Measurements from ENCODE around the gene ABL1. TPM values are rescaled to one million over a fixed set of nuclear protein-coding genes. Genes with fewer than 3 reads are reported as not detected.

Gene ABL1
- total and polyA plus RNA-seq, 2 of the 13 experiments (the other 11 are each of a cell fraction or from before 2014, with no cell fraction given) = 10.8 to 20.4 TPM

GRCh38 chr9:130829762-130830161, 5.3 kb upstream of the ABL1 start:
- ChIA-PET POLR2A (no interaction called here), CTCF (ENCODE audit: low intra/inter-chr PET ratio, low total read pairs) (no interaction called here)
- ATAC-seq (no peak), DNase-seq (ENCODE audit: low spot score) (no peak), FAIRE-seq (no peak)
- H3K4me2 ChIP-seq (ENCODE audit: low read depth, low read length) = no peak overlapping the region
- in situ Hi-C loops (cut with HindIII; ENCODE audit: extremely low pct_ligation_motif_present, low pct_unique_long_range_greater_than_20kb) (no loop called here), intact Hi-C loops (cut with micrococcal nuclease; ENCODE audit: unreplicated experiment) (loop anchor here (10.0 kb wide), 1 partner anchor 115 kb away; no protein-coding TSS in a partner anchor)
- H4K20me1 ChIP-seq (ENCODE audit: insufficient read depth, low read length) = no peaks in the 10 kb centered on the region
- H2AFZ ChIP-seq (ENCODE audit: low read length) = no peak overlapping the region
- no peak overlapping the region for H3K4me3 ChIP-seq (replicated peaks in 1 of 3; ENCODE audit: insufficient read depth in 1 of 3, low read depth in 2 of 3, low read length in 3 of 3)
- H3K9ac ChIP-seq (ENCODE audit: insufficient read depth, low read depth, low read length) = no peak overlapping the region
- no peak overlapping the region for H3K27ac ChIP-seq (ENCODE audit: extremely low read length, insufficient read depth, low read length)
- H3K27me3 ChIP-seq (ENCODE audit: control insufficient read depth in 1 of 2, insufficient read depth in 2 of 2, low read length in 2 of 2) = no peaks in the 10 kb centered on the region
- peaks cover 3% of the 10 kb centered on the region for H3K79me2 ChIP-seq (ENCODE audit: insufficient read depth, low read length)
- TF ChIP-seq BRD4 (CRISPR knock-in tag; IDR thresholded peaks at IDR 0.05) (no peak), ZNF672 (CRISPR knock-in tag; IDR thresholded peaks at IDR 0.05) (no peak), ZMYM2 (CRISPR knock-in tag; IDR thresholded peaks at IDR 0.05) (no peak), BCL3 (CRISPR knock-in tag; IDR thresholded peaks at IDR 0.05) (no peak), CCAR2 (optimal IDR thresholded peaks at IDR 0.05; ENCODE audit: low read depth, low read length) (no peak), ZNF17 (CRISPR knock-in tag; IDR thresholded peaks at IDR 0.05) (no peak), ARNTL (CRISPR knock-in tag; IDR thresholded peaks at IDR 0.05) (no peak), ATRX (CRISPR knock-in tag; IDR thresholded peaks at IDR 0.05; ENCODE audit: borderline replicate concordance) (no peak), ZNF296 (CRISPR knock-in tag; conservative IDR thresholded peaks at IDR 0.05) (no peak), KLF6 (CRISPR knock-in tag; IDR thresholded peaks at IDR 0.05) (no peak), ZFP36L2 (CRISPR knock-in tag; IDR thresholded peaks at IDR 0.05) (no peak), ZNF30 (CRISPR knock-in tag; IDR thresholded peaks at IDR 0.05) (no peak), ZNF333 (CRISPR knock-in tag; IDR thresholded peaks at IDR 0.05; ENCODE audit: borderline replicate concordance) (no peak), HNF4A (CRISPR knock-in tag; IDR thresholded peaks at IDR 0.05) (no peak)
- TF ChIP-seq, protein P1, sequence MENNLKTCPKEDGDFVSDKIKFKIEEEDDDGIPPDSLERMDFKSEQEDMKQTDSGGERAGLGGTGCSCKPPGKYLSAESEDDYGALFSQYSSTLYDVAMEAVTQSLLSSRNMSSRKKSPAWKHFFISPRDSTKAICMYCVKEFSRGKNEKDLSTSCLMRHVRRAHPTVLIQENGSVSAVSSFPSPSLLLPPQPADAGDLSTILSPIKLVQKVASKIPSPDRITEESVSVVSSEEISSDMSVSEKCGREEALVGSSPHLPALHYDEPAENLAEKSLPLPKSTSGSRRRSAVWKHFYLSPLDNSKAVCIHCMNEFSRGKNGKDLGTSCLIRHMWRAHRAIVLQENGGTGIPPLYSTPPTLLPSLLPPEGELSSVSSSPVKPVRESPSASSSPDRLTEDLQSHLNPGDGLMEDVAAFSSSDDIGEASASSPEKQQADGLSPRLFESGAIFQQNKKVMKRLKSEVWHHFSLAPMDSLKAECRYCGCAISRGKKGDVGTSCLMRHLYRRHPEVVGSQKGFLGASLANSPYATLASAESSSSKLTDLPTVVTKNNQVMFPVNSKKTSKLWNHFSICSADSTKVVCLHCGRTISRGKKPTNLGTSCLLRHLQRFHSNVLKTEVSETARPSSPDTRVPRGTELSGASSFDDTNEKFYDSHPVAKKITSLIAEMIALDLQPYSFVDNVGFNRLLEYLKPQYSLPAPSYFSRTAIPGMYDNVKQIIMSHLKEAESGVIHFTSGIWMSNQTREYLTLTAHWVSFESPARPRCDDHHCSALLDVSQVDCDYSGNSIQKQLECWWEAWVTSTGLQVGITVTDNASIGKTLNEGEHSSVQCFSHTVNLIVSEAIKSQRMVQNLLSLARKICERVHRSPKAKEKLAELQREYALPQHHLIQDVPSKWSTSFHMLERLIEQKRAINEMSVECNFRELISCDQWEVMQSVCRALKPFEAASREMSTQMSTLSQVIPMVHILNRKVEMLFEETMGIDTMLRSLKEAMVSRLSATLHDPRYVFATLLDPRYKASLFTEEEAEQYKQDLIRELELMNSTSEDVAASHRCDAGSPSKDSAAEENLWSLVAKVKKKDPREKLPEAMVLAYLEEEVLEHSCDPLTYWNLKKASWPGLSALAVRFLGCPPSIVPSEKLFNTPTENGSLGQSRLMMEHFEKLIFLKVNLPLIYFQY (CRISPR knock-in tag; IDR thresholded peaks at IDR 0.05; ENCODE audit: borderline replicate concordance) = no peak
- TF ChIP-seq, protein P2, sequence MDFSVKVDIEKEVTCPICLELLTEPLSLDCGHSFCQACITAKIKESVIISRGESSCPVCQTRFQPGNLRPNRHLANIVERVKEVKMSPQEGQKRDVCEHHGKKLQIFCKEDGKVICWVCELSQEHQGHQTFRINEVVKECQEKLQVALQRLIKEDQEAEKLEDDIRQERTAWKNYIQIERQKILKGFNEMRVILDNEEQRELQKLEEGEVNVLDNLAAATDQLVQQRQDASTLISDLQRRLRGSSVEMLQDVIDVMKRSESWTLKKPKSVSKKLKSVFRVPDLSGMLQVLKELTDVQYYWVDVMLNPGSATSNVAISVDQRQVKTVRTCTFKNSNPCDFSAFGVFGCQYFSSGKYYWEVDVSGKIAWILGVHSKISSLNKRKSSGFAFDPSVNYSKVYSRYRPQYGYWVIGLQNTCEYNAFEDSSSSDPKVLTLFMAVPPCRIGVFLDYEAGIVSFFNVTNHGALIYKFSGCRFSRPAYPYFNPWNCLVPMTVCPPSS (IDR thresholded peaks at IDR 0.05) = no peak
- H3K9me3 ChIP-seq (ENCODE audit: low read length) = peaks cover 9% of the 10 kb centered on the region
- BruUV-seq (replicated peaks) = no TSS peak
- WGBS (ENCODE audit: low lambda C conversion rate) = 96% methylated on average over 1 of the region's 1 CpG
- peaks cover 22% of the 10 kb centered on the region for H3K4me1 ChIP-seq (ENCODE audit: insufficient read depth, low read length)
- H3K36me3 ChIP-seq (replicated peaks in 1 of 2; ENCODE audit: control insufficient read depth in 1 of 2, insufficient read depth in 2 of 2, low read length in 2 of 2) = no peaks in the 10 kb centered on the region

Measured in HepG2 (cell line).